Epithelial cell of esophagus (primary cell): ENCODE measurements around the gene VASN.

Source experiments
- DNase-seq: peaks from one replicate; pipeline ENCODE4 v3.0.0; 2010; ENCODE audit warnings: low read depth
- H3K4me3 ChIP-seq: 2 replicates; pipeline ENCODE4 v1.5.1; 2011; ENCODE audit warnings: mild to moderate bottlenecking, low read length, control low read depth
- CTCF ChIP-seq: IDR thresholded peaks from 2 replicates; pipeline ENCODE4 v1.5.1; 2011; ENCODE audit warnings: low read depth, mild to moderate bottlenecking, low read length, control low read depth, inconsistent platforms; ENCODE audit not compliant: insufficient read depth; ENCODE audit errors: missing control alignments

The VASN gene

GRCh38 chr16:4378999-4379690, 7.5 kb downstream of the VASN start:
- H3K4me3 ChIP-seq = no peak overlapping the region
- DNase-seq = no peak
- no peak for TF ChIP-seq CTCF

GRCh38 chr16:4380119-4381063, 8.7 kb downstream of the VASN start:
- DNase-seq = no peak
- TF ChIP-seq CTCF = no peak
- no peak overlapping the region for H3K4me3 ChIP-seq

GRCh38 chr16:4381072-4381934, 9.7 kb downstream of the VASN start:
- no peak for TF ChIP-seq CTCF
- DNase-seq = no peak
- no peak overlapping the region for H3K4me3 ChIP-seq

GRCh38 chr16:4381935-4382794, 10.5 kb downstream of the VASN start:
- H3K4me3 ChIP-seq = no peak overlapping the region
- no peak for TF ChIP-seq CTCF
- no peak for DNase-seq

- H3K4me3 ChIP-seq = no peak overlapping the region
- TF ChIP-seq CTCF = no peak
- DNase-seq = no peak
These were observed 11.2 kb downstream of the VASN start for GRCh38 chr16:4382795-4383357.
